ENCODE measurements around the gene TXNDC5. TPM values are rescaled to one million over a fixed set of nuclear protein-coding genes. Genes with fewer than 3 reads are reported as not detected.

Gene TXNDC5
- total and polyA plus RNA-seq, 9 of the 15 experiments (the other 6 are each of a cell fraction or from before 2014, with no cell fraction given), result 33.9 to 156 (median 137) TPM

DNA sequence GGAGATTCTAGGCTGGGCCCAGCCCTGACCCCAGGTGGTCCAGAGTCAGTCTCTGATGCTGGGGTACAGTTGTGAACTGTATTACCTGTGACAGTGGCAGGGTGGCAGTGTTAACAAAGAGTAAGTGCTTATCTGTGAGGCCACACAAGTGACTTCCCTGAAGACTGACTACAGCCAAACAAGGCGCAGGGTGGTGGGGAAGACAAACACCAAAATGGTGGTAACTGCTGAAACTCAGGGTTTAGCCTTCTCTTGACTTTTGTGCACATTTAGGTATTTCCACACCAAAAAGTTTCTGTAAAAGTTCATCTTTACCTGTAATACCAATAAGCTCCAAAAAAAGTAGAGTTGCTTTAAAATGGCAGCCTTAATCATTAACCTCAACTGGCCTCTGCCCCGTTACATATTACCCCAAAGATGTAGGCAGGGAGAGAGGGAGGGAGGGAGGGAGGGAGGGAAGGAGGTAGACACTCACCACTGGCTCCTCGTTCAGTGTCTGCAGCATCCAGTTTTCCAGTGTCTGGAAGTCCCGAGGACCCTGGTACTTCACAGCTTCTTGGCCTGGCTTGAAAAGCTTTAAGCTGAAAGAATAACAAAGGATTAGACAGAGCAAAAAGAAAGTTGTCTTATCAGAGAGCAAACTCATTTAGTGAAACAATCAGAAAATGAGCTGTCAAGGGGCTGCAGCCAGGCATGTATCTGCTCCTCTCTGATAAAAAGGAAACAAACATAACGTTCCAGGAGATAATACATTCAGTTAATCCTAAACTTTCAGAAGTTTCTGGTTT is 11.3 kb downstream of the TXNDC5 start (continued):
- TF ChIP-seq, protein P1, sequence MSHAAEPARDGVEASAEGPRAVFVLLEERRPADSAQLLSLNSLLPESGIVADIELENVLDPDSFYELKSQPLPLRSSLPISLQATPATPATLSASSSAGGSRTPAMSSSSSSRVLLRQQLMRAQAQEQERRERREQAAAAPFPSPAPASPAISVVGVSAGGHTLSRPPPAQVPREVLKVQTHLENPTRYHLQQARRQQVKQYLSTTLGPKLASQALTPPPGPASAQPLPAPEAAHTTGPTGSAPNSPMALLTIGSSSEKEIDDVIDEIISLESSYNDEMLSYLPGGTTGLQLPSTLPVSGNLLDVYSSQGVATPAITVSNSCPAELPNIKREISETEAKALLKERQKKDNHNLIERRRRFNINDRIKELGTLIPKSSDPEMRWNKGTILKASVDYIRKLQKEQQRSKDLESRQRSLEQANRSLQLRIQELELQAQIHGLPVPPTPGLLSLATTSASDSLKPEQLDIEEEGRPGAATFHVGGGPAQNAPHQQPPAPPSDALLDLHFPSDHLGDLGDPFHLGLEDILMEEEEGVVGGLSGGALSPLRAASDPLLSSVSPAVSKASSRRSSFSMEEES (CRISPR knock-in tag; IDR thresholded peaks at IDR 0.05), result no peak
- TF ChIP-seq ZSCAN32 (CRISPR knock-in tag; IDR thresholded peaks at IDR 0.05) (no peak), SMARCA4 (IDR thresholded peaks at IDR 0.05) (peak; percentile 94), MTA1 (IDR thresholded peaks at IDR 0.05; ENCODE audit: borderline replicate concordance) (peak; percentile 55; the same call in 1 of the 2 replicates), SMARCB1 (IDR thresholded peaks at IDR 0.05; ENCODE audit: insufficient read length, low read depth) (no peak), FOXP4 (CRISPR knock-in tag; IDR thresholded peaks at IDR 0.05; ENCODE audit: borderline replicate concordance) (no peak), SMARCC2 (IDR thresholded peaks at IDR 0.05; ENCODE audit: low read depth) (peak; percentile 92), NONO (IDR thresholded peaks at IDR 0.05; ENCODE audit: low read depth in 2 of 2, low read length in 1 of 2) (peak in 1 of 2 experiments; percentile 46; a peak in 1 of 4 replicates), SOX6 (IDR thresholded peaks at IDR 0.05) (peak; percentile 100), ZBTB17 (CRISPR knock-in tag; IDR thresholded peaks at IDR 0.05) (no peak)
- TF ChIP-seq, protein P2, sequence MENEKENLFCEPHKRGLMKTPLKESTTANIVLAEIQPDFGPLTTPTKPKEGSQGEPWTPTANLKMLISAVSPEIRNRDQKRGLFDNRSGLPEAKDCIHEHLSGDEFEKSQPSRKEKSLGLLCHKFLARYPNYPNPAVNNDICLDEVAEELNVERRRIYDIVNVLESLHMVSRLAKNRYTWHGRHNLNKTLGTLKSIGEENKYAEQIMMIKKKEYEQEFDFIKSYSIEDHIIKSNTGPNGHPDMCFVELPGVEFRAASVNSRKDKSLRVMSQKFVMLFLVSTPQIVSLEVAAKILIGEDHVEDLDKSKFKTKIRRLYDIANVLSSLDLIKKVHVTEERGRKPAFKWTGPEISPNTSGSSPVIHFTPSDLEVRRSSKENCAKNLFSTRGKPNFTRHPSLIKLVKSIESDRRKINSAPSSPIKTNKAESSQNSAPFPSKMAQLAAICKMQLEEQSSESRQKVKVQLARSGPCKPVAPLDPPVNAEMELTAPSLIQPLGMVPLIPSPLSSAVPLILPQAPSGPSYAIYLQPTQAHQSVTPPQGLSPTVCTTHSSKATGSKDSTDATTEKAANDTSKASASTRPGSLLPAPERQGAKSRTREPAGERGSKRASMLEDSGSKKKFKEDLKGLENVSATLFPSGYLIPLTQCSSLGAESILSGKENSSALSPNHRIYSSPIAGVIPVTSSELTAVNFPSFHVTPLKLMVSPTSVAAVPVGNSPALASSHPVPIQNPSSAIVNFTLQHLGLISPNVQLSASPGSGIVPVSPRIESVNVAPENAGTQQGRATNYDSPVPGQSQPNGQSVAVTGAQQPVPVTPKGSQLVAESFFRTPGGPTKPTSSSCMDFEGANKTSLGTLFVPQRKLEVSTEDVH (IDR thresholded peaks at IDR 0.05; ENCODE audit: low read depth, partially characterized antibody), result peak; percentile 23
- TF ChIP-seq, protein P3, sequence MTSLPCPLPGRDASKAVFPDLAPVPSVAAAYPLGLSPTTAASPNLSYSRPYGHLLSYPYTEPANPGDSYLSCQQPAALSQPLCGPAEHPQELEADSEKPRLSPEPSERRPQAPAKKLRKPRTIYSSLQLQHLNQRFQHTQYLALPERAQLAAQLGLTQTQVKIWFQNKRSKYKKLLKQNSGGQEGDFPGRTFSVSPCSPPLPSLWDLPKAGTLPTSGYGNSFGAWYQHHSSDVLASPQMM (CRISPR knock-in tag; IDR thresholded peaks at IDR 0.05), result no peak
- TF ChIP-seq, protein P4, sequence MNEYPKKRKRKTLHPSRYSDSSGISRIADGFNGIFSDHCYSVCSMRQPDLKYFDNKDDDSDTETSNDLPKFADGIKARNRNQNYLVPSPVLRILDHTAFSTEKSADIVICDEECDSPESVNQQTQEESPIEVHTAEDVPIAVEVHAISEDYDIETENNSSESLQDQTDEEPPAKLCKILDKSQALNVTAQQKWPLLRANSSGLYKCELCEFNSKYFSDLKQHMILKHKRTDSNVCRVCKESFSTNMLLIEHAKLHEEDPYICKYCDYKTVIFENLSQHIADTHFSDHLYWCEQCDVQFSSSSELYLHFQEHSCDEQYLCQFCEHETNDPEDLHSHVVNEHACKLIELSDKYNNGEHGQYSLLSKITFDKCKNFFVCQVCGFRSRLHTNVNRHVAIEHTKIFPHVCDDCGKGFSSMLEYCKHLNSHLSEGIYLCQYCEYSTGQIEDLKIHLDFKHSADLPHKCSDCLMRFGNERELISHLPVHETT (CRISPR knock-in tag; conservative IDR thresholded peaks at IDR 0.05 in 1 of 2, IDR thresholded peaks at IDR 0.05 in 1 of 2), result peak in 1 of 2 experiments; percentile 80; a peak in 2 of 4 replicates
